ENCODE measurements around the gene NOL8.

Gene NOL8

DNA sequence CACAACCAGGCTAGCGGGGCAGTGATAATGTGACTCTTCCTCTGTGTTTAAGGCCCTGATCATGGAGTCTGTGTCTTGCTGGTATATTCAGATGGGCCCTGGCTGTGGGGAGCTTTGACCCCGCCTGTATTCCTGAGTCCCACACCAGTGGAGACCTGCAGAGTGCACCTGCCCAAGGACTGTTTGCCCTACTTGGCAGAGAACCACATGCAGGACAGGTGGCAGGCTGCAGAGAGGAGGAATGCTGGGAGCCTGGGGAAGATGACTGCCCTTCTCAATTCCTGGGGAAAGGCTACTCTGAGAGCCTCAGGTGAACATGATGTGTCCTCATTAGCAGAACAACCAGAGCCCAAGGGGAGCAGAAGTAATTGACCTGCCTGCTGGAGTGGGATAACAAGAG, 67.8 kb downstream of the NOL8 start:
- no peak for DNase-seq

DNA sequence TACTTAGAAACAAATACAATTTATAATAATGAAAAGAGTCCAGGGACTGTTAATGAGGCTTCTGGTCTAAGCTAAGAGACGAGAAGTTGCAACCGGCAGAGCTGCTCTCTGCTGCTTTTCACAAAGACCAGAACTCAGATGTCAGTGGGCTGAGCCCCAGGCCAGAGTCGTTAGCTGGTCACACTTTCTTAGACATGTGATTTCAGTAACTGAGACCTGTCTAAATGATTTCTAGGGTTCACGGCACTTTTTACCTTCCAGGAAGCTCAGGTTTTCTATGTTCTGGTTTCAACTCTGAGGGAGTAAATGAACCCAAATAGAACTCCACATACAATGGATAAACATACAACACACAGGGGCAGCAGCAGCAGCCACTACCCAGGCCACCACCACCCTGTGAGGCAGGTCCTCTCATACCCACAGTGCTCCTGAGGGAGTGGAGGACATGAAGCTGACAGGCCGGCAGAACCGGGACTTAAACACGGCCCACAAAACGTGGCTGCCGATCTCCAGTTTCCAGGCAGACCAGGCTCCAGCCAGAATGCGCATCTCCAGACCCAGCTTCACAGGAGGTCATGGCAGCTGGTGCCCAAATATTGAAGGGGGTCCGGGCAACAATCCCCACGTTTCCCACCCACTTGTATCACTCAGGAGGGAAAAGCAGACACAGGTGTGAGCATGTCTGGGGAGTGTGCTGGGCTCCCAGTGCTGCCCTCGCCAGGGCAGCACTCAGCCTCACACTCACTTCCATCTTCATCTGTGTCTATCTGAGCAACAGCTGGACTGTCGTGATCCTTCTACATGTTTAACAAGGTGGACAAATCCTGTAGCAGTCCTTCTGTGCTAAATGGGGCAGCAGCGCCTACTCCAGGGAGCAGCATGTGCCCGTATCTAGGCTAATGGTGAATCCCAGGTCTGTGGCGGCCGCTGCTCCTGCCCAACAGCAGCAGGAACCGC, 70.5 kb downstream of the NOL8 start:
- DNase-seq: no peak

DNA sequence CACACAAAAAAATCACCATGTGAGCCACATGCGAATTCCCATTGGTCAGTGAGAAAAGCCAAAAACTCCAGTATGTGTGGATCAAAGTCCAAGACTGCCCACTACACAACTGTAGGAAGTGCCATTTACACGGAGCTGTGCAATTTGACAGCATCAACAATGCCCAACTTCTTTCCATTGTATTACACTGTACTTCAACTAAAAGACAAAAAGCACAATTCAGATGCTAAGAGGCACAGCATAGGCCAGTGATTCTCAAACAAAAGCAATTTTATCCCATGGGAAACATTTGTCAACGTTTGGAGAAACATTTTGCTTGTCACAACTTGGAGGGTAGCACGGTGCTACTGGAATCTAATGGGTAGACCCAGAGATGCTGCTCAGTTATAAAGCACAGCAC, 71.5 kb downstream of the NOL8 start:
- no peak for DNase-seq

DNA sequence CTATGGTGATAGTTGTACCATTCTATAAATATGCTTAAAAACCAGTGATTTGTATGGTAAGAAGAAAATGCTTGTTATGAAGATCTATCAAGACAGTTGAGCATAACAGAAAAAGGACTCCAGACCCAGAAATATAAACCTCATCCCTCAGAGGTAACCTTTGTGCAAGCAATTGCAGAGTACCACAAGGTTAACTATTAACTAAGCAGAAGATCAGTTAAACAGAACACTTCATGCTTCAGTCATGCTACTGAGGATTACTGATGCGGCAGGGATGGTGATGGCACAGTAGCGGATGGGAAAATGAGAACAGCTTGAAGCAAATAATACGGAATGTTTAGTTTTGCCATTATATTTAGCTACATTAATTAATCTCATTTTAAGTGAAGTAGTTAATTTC, 77.2 kb downstream of the NOL8 start:
- DNase-seq: no peak
